Measurements from ENCODE around the gene ARIH1.
"Not testable (repeated sequence)": the region's sequence is repeated elsewhere in the genome, so short reads cannot be mapped to it uniquely, and the experiment has no call there.

DNA sequence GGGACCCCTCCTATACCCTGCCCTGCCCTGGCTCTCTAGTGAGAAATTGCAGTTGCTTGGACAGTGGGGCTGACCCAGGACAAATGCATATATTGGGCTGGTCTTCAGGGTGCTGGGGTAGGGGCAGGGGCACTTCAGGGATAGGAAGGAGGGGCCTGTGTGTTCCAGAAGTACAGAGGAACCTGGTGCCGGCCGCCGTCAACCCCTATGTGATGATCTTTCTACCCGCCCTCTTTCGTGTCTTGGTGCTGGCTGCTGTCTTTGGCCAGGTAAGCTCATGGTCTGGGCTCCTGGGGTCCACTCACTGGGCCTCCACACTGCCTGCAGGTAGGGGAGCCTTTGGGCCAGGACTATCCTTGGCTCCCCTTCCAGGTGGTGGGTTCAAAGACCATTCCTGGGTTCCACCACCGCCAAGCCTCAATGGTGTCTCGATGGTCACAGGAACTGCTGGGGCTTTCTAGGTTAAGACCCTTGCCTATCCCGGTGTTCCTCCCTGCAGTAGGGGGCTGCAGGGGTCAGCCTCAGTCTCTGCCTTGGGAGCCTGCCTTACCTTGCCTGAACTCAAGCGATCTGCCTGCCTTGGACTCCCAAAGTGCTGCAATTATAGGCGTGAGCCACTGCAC, 174.6 kb downstream of the ARIH1 start:
- not testable (repeated sequence) for TF ChIP-seq ZNF384 (IDR thresholded peaks at IDR 0.05); FOXM1 (IDR thresholded peaks at IDR 0.05; ENCODE audit: borderline replicate concordance); BHLHE40 (IDR thresholded peaks at IDR 0.05; ENCODE audit: borderline replicate concordance); SP1 (IDR thresholded peaks at IDR 0.05); SUZ12 (IDR thresholded peaks at IDR 0.05); ARNT (IDR thresholded peaks at IDR 0.05); TARDBP (IDR thresholded peaks at IDR 0.05); FOXA1 (IDR thresholded peaks at IDR 0.05); ELF4 (IDR thresholded peaks at IDR 0.05); L3MBTL2 (conservative IDR thresholded peaks at IDR 0.05); NFRKB (IDR thresholded peaks at IDR 0.05); LEF1 (IDR thresholded peaks at IDR 0.05; ENCODE audit: borderline replicate concordance)
- TF ChIP-seq, protein P1, sequence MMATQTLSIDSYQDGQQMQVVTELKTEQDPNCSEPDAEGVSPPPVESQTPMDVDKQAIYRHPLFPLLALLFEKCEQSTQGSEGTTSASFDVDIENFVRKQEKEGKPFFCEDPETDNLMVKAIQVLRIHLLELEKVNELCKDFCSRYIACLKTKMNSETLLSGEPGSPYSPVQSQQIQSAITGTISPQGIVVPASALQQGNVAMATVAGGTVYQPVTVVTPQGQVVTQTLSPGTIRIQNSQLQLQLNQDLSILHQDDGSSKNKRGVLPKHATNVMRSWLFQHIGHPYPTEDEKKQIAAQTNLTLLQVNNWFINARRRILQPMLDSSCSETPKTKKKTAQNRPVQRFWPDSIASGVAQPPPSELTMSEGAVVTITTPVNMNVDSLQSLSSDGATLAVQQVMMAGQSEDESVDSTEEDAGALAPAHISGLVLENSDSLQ (IDR thresholded peaks at IDR 0.05) = not testable (repeated sequence)
